Colonic mucosa (tissue), 4 donors: Measurements from ENCODE around the gene DLL1. TPM values are rescaled to one million over a fixed set of nuclear protein-coding genes. Genes with fewer than 3 reads are reported as not detected.

Experiments
- DNase-seq: peaks from one replicate; pipeline ENCODE4 v3.0.0-alpha.2; 2020
- H3K27ac ChIP-seq: fragments of 200-600 bp; one replicate; pipeline ENCODE4 v1.8.0; 2021
- H3K27me3 ChIP-seq: fragments of 200-600 bp; one replicate; pipeline ENCODE4 v1.8.0; 2021
- H3K36me3 ChIP-seq: fragments of 200-600 bp; one replicate; pipeline ENCODE4 v1.8.0; 2021
- H3K4me1 ChIP-seq: fragments of 200-600 bp; one replicate; pipeline ENCODE4 v1.8.0; 2021; ENCODE audit warnings: mild to moderate bottlenecking
- H3K4me3 ChIP-seq: fragments of 200-600 bp; one replicate; pipeline ENCODE4 v1.8.0; 2021
- H3K9ac ChIP-seq, 2 donors: one replicate each; pipeline ENCODE4 v1.7.0; 2013; ENCODE audit warnings: control low read depth in 2 of 2, low read depth in 2 of 2, low read length in 2 of 2
- H3K9me3 ChIP-seq: fragments of 200-600 bp; one replicate; pipeline ENCODE4 v1.8.0; 2021
- intact Hi-C: fragments of 100-400 bp; cut with DNase I; formaldehyde crosslinking; loops from one replicate; pipeline ENCODE4 v1.14.1; 2022
- total RNA-seq, 2 donors: library from RNA; stranded (reverse); fragmentation: NEBNext Ultra II Directional in 1 of 2; extraction: Animal tissue kit (Norgen Biotek cat#: 25700) in 1 of 2; gene quantifications; one replicate each; pipeline ENCODE4 v1.2.1, GENCODE V29; 2021
- TF ChIP-seq, protein P1 (sequence below): fragments of 200-600 bp; IDR thresholded peaks from one replicate; pipeline ENCODE4 v1.8.0; 2022; ENCODE audit warnings: antibody characterized with exemption, mild to moderate bottlenecking
- donor health status: healthy.
- donor health status: DM: no; HTN: no; CAD: no.
- donor health status: DM: no; HTN: no; CAD: no.

The DLL1 gene
- total RNA-seq, 2 donors from 2014 or later, result 16.1 to 26.8 TPM

DNA sequence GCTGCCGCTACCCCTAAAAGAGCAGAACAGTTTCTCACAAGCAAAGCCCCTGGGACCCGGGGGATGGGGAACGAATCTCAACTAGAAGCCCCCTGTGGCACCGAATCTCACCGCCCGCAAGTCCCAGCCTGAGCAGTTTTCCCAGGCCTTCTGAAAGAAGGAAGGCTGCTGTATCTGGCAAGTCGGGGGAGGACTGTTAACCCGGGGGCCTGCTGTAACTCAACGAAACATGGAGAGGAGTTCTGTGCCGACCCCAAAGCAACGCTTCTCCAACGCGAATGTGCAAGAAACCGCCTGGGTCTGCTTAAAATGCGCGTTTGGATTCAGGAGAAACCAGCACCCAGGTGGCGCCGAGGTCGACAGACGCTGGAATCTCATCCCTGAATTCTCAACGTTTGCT is 34.2 kb downstream of the DLL1 start:
- intact Hi-C loops, result no loop called here
- no peaks in the 10 kb centered on the region for H3K36me3 ChIP-seq
- no peak for DNase-seq
- H3K27me3 ChIP-seq, result no peaks in the 10 kb centered on the region
- H3K4me1 ChIP-seq, result no peaks in the 10 kb centered on the region
- TF ChIP-seq, protein P1, sequence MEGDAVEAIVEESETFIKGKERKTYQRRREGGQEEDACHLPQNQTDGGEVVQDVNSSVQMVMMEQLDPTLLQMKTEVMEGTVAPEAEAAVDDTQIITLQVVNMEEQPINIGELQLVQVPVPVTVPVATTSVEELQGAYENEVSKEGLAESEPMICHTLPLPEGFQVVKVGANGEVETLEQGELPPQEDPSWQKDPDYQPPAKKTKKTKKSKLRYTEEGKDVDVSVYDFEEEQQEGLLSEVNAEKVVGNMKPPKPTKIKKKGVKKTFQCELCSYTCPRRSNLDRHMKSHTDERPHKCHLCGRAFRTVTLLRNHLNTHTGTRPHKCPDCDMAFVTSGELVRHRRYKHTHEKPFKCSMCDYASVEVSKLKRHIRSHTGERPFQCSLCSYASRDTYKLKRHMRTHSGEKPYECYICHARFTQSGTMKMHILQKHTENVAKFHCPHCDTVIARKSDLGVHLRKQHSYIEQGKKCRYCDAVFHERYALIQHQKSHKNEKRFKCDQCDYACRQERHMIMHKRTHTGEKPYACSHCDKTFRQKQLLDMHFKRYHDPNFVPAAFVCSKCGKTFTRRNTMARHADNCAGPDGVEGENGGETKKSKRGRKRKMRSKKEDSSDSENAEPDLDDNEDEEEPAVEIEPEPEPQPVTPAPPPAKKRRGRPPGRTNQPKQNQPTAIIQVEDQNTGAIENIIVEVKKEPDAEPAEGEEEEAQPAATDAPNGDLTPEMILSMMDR, result no peak
- no peak overlapping the region for H3K9ac ChIP-seq
- no peaks in the 10 kb centered on the region for H3K9me3 ChIP-seq
- no peak overlapping the region for H3K27ac ChIP-seq
- no peak overlapping the region for H3K4me3 ChIP-seq

DNA sequence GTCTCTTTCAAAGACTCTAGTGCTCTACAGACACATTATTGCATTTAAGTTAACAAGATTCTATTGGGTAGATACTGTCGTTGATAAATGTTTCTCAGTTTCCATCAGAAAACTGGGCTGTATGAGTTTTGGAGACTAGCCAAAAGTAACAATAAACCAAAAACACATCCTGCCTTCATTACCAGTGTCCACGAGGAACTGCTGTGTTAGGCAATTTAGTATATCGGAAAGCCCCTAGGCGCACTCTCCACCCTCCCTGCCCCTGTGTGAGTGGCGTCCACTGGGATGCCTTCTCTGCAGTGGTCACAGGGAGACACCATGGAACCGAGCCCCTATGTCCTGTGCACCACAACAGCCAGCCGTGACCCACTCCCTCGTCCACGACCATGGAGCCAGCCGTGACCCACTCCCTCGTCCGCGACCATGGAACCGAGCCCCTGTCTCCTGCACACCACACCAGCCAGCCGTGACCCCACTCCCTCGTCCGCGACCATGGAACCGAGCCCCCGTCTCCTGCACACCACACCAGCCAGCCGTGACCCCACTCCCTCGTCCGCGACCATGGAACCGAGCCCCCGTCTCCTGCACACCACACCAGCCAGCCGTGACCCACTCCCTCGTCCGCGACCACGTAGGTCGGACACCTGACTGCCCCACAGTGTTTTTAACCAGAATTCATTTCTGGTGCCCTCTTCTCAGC is 35.3 kb downstream of the DLL1 start:
- Histone ChIP-seq H3K9me3 (no peaks in the 10 kb centered on the region), H3K27ac (no peak overlapping the region), H3K36me3 (no peaks in the 10 kb centered on the region), H3K9ac (no peak overlapping the region), H3K4me1 (no peaks in the 10 kb centered on the region), H3K27me3 (no peaks in the 10 kb centered on the region), H3K4me3 (no peak overlapping the region)
- intact Hi-C loops, result no loop called here
- no peak for DNase-seq
- TF ChIP-seq, protein P1, result no peak

DNA sequence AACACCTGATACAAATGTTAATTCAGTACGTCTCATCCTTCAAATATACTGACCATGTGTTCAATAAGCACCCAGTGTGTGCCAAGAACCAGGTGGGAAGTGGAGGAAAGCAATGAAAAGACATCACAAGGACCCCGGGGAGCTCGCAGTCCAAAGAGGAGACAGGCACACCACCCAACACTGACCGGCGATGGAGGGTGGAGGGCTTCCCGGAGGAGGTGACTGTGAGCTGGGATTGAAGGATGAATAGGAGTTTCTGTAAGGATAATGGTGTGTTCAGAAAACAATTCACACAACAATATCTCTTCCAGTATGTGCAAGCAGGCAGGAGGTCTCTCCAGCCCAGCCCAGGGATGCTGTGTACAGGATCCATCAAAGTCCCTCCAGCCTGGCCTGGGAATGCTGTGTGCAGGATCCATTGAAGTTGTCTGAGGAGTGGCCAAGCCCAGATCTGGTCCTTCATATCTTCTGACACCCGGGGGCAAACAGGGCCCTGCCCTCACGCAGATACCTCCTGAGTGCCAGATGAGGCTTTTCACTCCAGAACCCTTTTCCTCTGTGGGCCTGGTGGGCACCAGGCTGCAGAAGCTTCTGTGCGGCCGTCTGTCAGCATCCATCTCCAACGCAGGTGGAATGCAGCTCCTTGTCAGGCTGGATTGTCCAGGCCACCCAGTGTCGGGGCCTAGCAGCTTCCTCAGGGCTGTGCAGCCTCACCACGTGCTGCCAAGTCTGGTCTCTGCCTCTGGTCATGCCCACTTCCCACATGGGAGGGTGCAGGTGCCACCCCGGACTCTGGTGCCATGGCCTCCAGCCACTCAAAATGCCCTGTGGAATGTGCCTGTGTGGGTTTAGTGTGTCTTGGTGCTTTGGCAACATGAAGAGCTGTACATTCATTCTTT is 36.3 kb downstream of the DLL1 start:
- TF ChIP-seq, protein P1, result no peak
- DNase-seq, result no peak
- Histone ChIP-seq H3K27me3 (no peaks in the 10 kb centered on the region), H3K4me1 (no peaks in the 10 kb centered on the region), H3K36me3 (no peaks in the 10 kb centered on the region), H3K9ac (no peak overlapping the region), H3K4me3 (no peak overlapping the region), H3K9me3 (no peaks in the 10 kb centered on the region), H3K27ac (no peak overlapping the region)
- intact Hi-C loops, result no loop called here

DNA sequence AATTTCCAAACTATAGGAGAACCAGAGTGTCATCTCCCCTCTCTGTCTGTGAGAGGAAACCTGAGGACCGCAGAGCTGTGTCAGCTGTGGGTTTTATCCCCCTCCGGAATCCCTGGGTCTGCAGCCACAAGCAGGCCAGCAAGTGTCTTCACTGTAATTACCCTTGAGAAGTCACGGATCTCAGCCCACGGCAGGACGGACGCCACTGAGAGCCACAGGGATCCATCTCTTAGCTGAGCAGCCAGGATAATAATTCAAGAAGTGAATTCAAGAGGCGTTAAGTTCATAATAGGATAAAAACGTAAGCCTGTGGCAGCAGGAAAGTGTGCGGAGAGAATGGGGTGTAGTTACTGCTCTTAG is 37.0 kb downstream of the DLL1 start:
- H3K9ac ChIP-seq, result no peak overlapping the region
- no peak overlapping the region for H3K27ac ChIP-seq
- no peaks in the 10 kb centered on the region for H3K9me3 ChIP-seq
- TF ChIP-seq, protein P1, result no peak
- intact Hi-C loops, result no loop called here
- no peaks in the 10 kb centered on the region for H3K36me3 ChIP-seq
- no peak overlapping the region for H3K4me3 ChIP-seq
- DNase-seq, result no peak
- H3K27me3 ChIP-seq, result no peaks in the 10 kb centered on the region
- H3K4me1 ChIP-seq, result no peaks in the 10 kb centered on the region

DNA sequence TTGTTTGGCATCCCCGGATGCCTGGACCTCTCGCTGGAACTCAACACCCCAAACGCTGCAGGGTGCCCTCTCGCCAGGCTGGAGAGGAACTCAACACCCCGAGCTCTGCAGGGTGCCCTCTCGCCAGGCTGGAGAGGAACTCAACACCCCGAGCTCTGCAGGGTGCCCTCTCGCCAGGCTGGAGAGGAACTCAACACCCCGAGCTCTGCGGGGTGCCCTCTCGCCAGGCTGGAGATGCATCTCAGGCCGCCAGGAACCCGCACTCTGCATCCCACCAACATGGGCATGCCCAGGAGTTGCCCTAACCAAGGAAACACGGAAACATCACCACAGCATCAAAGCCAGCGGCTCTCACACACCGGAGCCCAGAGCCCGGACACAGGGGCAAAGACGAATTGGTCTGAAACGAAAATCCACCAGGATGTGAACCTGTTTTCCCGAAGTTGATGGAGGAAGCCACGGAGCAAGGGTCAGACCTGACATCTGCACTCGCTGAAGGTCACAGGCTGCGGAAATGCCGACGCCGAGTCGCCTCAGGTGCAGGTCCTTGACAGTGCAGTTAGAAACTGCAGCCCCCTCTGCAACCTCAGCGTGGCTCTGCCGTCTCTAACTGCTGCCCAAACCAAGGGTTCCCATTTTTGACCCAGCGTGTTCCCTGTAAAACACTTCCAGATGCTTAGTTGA is 37.5 kb downstream of the DLL1 start:
- Histone ChIP-seq H3K27me3 (no peaks in the 10 kb centered on the region), H3K4me1 (no peaks in the 10 kb centered on the region), H3K9ac (no peak overlapping the region), H3K27ac (no peak overlapping the region), H3K4me3 (no peak overlapping the region), H3K9me3 (no peaks in the 10 kb centered on the region), H3K36me3 (no peaks in the 10 kb centered on the region)
- intact Hi-C loops, result no loop called here
- TF ChIP-seq, protein P1, result no peak
- no peak for DNase-seq
